HepG2 (cell line): ENCODE results near the gene ZNF146. TPM values are rescaled to one million over a fixed set of nuclear protein-coding genes. Genes with fewer than 3 reads are reported as not detected.
A peak's percentile ranks its signal among the peaks of the same experiment; 100 is the strongest.

Source experiments
- CEBPB ChIP-seq: IDR thresholded peaks from 2 replicates; pipeline ENCODE4 v1.6.1; 2011; ENCODE audit warnings: low read depth, low read length, improper control_type of control experiment, borderline replicate concordance
- CREM ChIP-seq, 2 experiments: sonication (generic) in 1 of 2; formaldehyde crosslinking in 1 of 2; IDR thresholded peaks; 2 replicates each; pipeline versions ENCODE4 v1.4.0 to v1.6.1; 2016 to 2020; ENCODE audit warnings: antibody characterized with exemption in 1 of 2, mild to moderate bottlenecking in 1 of 2, missing genetic modification reagents in 1 of 2
- DRAP1 ChIP-seq: IDR thresholded peaks from 2 replicates; pipeline ENCODE4 v1.6.1; 2016; ENCODE audit warnings: missing genetic modification reagents, missing compliant biosample characterization
- EZH2 ChIP-seq: conservative IDR thresholded peaks from 2 replicates; pipeline ENCODE4 v1.6.1; 2012; ENCODE audit warnings: mild to moderate bottlenecking, low read depth, low read length, moderate library complexity
- GATA4 ChIP-seq: sonication (generic); IDR thresholded peaks from 2 replicates; pipeline ENCODE4 v1.6.1; 2016; ENCODE audit warnings: antibody characterized with exemption, low read depth, borderline replicate concordance
- MAZ ChIP-seq, 2 experiments: sonication (generic) in 1 of 2; formaldehyde crosslinking in 1 of 2; IDR thresholded peaks; 2 replicates each; pipeline versions ENCODE4 v1.5.0 to v1.6.1; 2012 to 2020; ENCODE audit warnings: low read depth in 2 of 2, mild to moderate bottlenecking in 2 of 2, borderline replicate concordance in 1 of 2, improper control_type of control experiment in 1 of 2, low read length in 1 of 2, missing genetic modification reagents in 1 of 2, moderate library complexity in 1 of 2
- PAX8 ChIP-seq: sonication (generic); formaldehyde crosslinking; IDR thresholded peaks from 2 replicates; pipeline ENCODE4 v1.8.0; 2022; ENCODE audit warnings: mild to moderate bottlenecking, missing genetic modification reagents, borderline replicate concordance
- PRMT3 ChIP-seq: sonication (generic); formaldehyde crosslinking; IDR thresholded peaks from 2 replicates; pipeline ENCODE4 v1.8.1; 2022; ENCODE audit warnings: low read depth, mild to moderate bottlenecking, moderate library complexity, missing genetic modification reagents, borderline replicate concordance
- SAFB2 ChIP-seq: sonication (generic); formaldehyde crosslinking; IDR thresholded peaks from 2 replicates; pipeline ENCODE4 v1.5.1; 2020; ENCODE audit warnings: missing genetic modification reagents, low read depth, mild to moderate bottlenecking, borderline replicate concordance
- SP2 ChIP-seq: sonication (generic); formaldehyde crosslinking; IDR thresholded peaks from 2 replicates; pipeline ENCODE4 v1.5.1; 2020; ENCODE audit warnings: mild to moderate bottlenecking, missing genetic modification reagents
- TCF12 ChIP-seq, 2 experiments: fragments of 450-650 bp in 1 of 2; sonication (generic) in 1 of 2; formaldehyde crosslinking in 1 of 2; IDR thresholded peaks; 2 replicates each; pipeline versions ENCODE4 v1.6.1 to v1.8.0; 2017 to 2022; ENCODE audit warnings: antibody characterized with exemption in 1 of 2, mild to moderate bottlenecking in 1 of 2, missing genetic modification reagents in 1 of 2, moderate library complexity in 1 of 2
- TFDP2 ChIP-seq: sonication (generic); formaldehyde crosslinking; IDR thresholded peaks from 2 replicates; pipeline ENCODE4 v1.4.0; 2020; ENCODE audit warnings: missing genetic modification reagents
- ZBED4 ChIP-seq: sonication (generic); formaldehyde crosslinking; IDR thresholded peaks from 2 replicates; pipeline ENCODE4 v1.4.0; 2020; ENCODE audit warnings: missing genetic modification reagents, borderline replicate concordance
- ZMYM3 ChIP-seq: sonication (generic); formaldehyde crosslinking; IDR thresholded peaks from 2 replicates; pipeline ENCODE4 v1.5.1; 2020; ENCODE audit warnings: mild to moderate bottlenecking, missing genetic modification reagents
- ZMYM4 ChIP-seq: sonication (generic); formaldehyde crosslinking; IDR thresholded peaks from 2 replicates; pipeline ENCODE4 v1.8.1; 2023; ENCODE audit warnings: mild to moderate bottlenecking, missing genetic modification reagents
- ZNF670 ChIP-seq: sonication (generic); formaldehyde crosslinking; IDR thresholded peaks from 2 replicates; pipeline ENCODE4 v1.8.0; 2022; ENCODE audit warnings: mild to moderate bottlenecking, missing genetic modification reagents, borderline replicate concordance
- ZNF883 ChIP-seq: sonication (generic); formaldehyde crosslinking; IDR thresholded peaks from 2 replicates; pipeline ENCODE4 v1.5.1; 2020; ENCODE audit warnings: mild to moderate bottlenecking, missing genetic modification reagents; ENCODE audit errors: not compliant biosample characterization
- polyA plus RNA-seq, 8 experiments: library from polyadenylated mRNA; depleted of rRNA in 3 of 8; stranded (reverse) in 7 of 8; unstranded in 1 of 8; fragments of >200 nt; fragmentation: Illumina TruSeq in 4 of 8; extraction: Trizol in 4 of 8; gene quantifications; 2 replicates each; pipeline versions ENCODE4 v1.2.1 to v1.2.3, GENCODE V29; 2011 to 2016; ENCODE audit warnings: low read depth in 4 of 8, missing spikeins in 1 of 8, mixed read lengths in 1 of 8; ENCODE audit not compliant: insufficient read depth in 1 of 8
- total RNA-seq, 5 experiments: library from RNA; depleted of rRNA; stranded (reverse); fragments of >200 nt; fragmentation: Illumina TruSeq; extraction: Trizol; gene quantifications; 2 replicates each; pipeline ENCODE4 v1.2.3, GENCODE V29; 2016; ENCODE audit warnings: low read depth in 1 of 5
- TF ChIP-seq, protein P1 (sequence below): sonication (generic); formaldehyde crosslinking; IDR thresholded peaks from 2 replicates; pipeline ENCODE4 v1.4.0; 2020; ENCODE audit warnings: mild to moderate bottlenecking, missing genetic modification reagents, borderline replicate concordance

The ZNF146 gene
- total and polyA plus RNA-seq, 2 of the 13 experiments (the other 11 are each of a cell fraction or from before 2014, with no cell fraction given) = 28.4 to 52.7 TPM

GRCh38 chr19:36214386-36215275 is at the start of gene ZNF146, which contains the start of gene ZNF565 (continued):
- TF ChIP-seq CEBPB (no peak), PAX8 (CRISPR knock-in tag) (0 out of 2 replicates have a peak, but pooled peaks have one; percentile 58), ZMYM3 (CRISPR knock-in tag) (no peak), ZNF883 (CRISPR knock-in tag) (peak; percentile 62), SAFB2 (CRISPR knock-in tag) (no peak), EZH2 (no peak), SP2 (CRISPR knock-in tag) (no peak), ZMYM4 (CRISPR knock-in tag) (peak; percentile 75), GATA4 (no peak; the same call in 1 of the 2 replicates), DRAP1 (peak; percentile 76), TFDP2 (CRISPR knock-in tag) (peak; percentile 76), ZBED4 (peak; percentile 78; the same call in 1 of the 2 replicates), MAZ (IDR thresholded peaks at IDR 0.05; ENCODE audit: borderline replicate concordance, low read depth, low read length) (no peak), MAZ (CRISPR knock-in tag; IDR thresholded peaks at IDR 0.05; ENCODE audit: low read depth) (peak; percentile 31; the same call in 1 of the 2 replicates), TCF12 (IDR thresholded peaks at IDR 0.05) (no peak), TCF12 (CRISPR knock-in tag; IDR thresholded peaks at IDR 0.05) (peak; percentile 81; the same call in 1 of the 2 replicates), ZNF670 (peak; percentile 49; the same call in 1 of the 2 replicates), PRMT3 (no peak), CREM (IDR thresholded peaks at IDR 0.05) (peak; percentile 99), CREM (CRISPR knock-in tag; IDR thresholded peaks at IDR 0.05) (no peak; the same call in 1 of the 2 replicates)
- TF ChIP-seq, protein P1, sequence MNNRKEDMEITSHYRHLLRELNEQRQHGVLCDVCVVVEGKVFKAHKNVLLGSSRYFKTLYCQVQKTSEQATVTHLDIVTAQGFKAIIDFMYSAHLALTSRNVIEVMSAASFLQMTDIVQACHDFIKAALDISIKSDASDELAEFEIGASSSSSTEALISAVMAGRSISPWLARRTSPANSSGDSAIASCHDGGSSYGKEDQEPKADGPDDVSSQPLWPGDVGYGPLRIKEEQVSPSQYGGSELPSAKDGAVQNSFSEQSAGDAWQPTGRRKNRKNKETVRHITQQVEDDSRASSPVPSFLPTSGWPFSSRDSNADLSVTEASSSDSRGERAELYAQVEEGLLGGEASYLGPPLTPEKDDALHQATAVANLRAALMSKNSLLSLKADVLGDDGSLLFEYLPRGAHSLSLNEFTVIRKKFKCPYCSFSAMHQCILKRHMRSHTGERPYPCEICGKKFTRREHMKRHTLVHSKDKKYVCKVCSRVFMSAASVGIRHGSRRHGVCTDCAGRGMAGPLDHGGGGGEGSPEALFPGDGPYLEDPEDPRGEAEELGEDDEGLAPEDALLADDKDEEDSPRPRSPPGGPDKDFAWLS (CRISPR knock-in tag) = 0 out of 2 replicates have a peak, but pooled peaks have one; percentile 50
